Neural progenitor cell (in vitro differentiated cells): ENCODE data around the gene RSPO3. TPM values are rescaled to one million over a fixed set of nuclear protein-coding genes. Genes with fewer than 3 reads are reported as not detected.

Experiments used
- DNase-seq: peaks from one replicate; pipeline ENCODE4 v3.0.0-alpha.2; 2016; ENCODE audit warnings: low spot score
- H2AFZ ChIP-seq: fragments of 200-600 bp; sonication (generic); replicated peaks from 2 replicates; pipeline ENCODE4 v1.6.1; 2016; ENCODE audit warnings: antibody characterized with exemption
- H3F3A ChIP-seq: fragments of 200-600 bp; sonication (generic); 2 replicates; pipeline ENCODE4 v1.6.1; 2016; ENCODE audit warnings: antibody characterized with exemption, low read depth
- H3K27ac ChIP-seq: fragments of 200-600 bp; sonication (generic); 2 replicates; pipeline ENCODE4 v1.5.1; 2016; ENCODE audit warnings: mild to moderate bottlenecking
- H3K27me3 ChIP-seq: fragments of 200-600 bp; sonication (generic); 2 replicates; pipeline ENCODE4 v1.6.1; 2016; ENCODE audit warnings: mild to moderate bottlenecking, moderate library complexity
- H3K36me3 ChIP-seq: fragments of 200-600 bp; sonication (generic); 2 replicates; pipeline ENCODE4 v1.5.1; 2016
- H3K4me1 ChIP-seq: fragments of 200-600 bp; sonication (generic); 2 replicates; pipeline ENCODE4 v1.6.1; 2016; ENCODE audit warnings: mixed run types
- H3K4me2 ChIP-seq: fragments of 200-600 bp; sonication (generic); 2 replicates; pipeline ENCODE4 v1.6.1; 2016
- H3K4me3 ChIP-seq: fragments of 200-600 bp; sonication (generic); 2 replicates; pipeline ENCODE4 v1.5.1; 2016
- H3K79me2 ChIP-seq: fragments of 200-600 bp; sonication (generic); 2 replicates; pipeline ENCODE4 v1.6.1; 2016; ENCODE audit warnings: low read depth
- H3K9ac ChIP-seq: fragments of 200-600 bp; sonication (generic); 2 replicates; pipeline ENCODE4 v1.6.1; 2016
- H3K9me3 ChIP-seq: fragments of 200-600 bp; sonication (generic); 2 replicates; pipeline ENCODE4 v1.5.1; 2016; ENCODE audit warnings: low read depth
- H4K20me1 ChIP-seq: fragments of 200-600 bp; sonication (generic); 2 replicates; pipeline ENCODE4 v1.6.1; 2016; ENCODE audit warnings: low read depth
- H3K27ac Mint-ChIP-seq: 3 replicates; pipeline ENCODE4 v1.8.0; 2021; ENCODE audit warnings: mixed read lengths
- H3K27me3 Mint-ChIP-seq: 2 replicates; pipeline ENCODE4 v1.8.0; 2022; ENCODE audit warnings: low read depth, mild to moderate bottlenecking, inconsistent platforms, moderate library complexity, mixed read lengths; ENCODE audit not compliant: insufficient read depth
- H3K36me3 Mint-ChIP-seq: 3 replicates; pipeline ENCODE4 v1.8.0; 2021; ENCODE audit warnings: mixed read lengths
- H3K4me1 Mint-ChIP-seq: 3 replicates; pipeline ENCODE4 v1.8.0; 2021; ENCODE audit warnings: mixed read lengths
- H3K4me3 Mint-ChIP-seq: 3 replicates; pipeline ENCODE4 v1.8.0; 2021; ENCODE audit warnings: mild to moderate bottlenecking, moderate library complexity, mixed read lengths
- H3K9me3 Mint-ChIP-seq: 3 replicates; pipeline ENCODE4 v1.8.0; 2020; ENCODE audit warnings: mixed read lengths
- CTCF ChIP-seq: fragments of 200-600 bp; sonication (generic); IDR thresholded peaks from 2 replicates; pipeline ENCODE4 v1.5.1; 2017; ENCODE audit warnings: antibody characterized with exemption, mild to moderate bottlenecking
- EZH2 ChIP-seq: fragments of 200-600 bp; sonication (generic); IDR thresholded peaks from 2 replicates; pipeline ENCODE4 v1.6.1; 2017; ENCODE audit warnings: antibody characterized with exemption, mild to moderate bottlenecking, moderate library complexity
- EZH2phosphoT487 ChIP-seq: fragments of 200-600 bp; sonication (generic); IDR thresholded peaks from 2 replicates; pipeline ENCODE4 v1.6.1; 2017; ENCODE audit warnings: antibody characterized with exemption
- total RNA-seq: library from RNA; depleted of rRNA; stranded (reverse); fragments of >200 nt; gene quantifications from 2 replicates; pipeline ENCODE4 v1.2.3, GENCODE V29; 2015; ENCODE audit warnings: low replicate concordance

The RSPO3 gene
- total RNA-seq, 1 donor from 2014 or later, result 2.4 TPM

GRCh38 chr6:127164036-127164435, 45.6 kb downstream of the RSPO3 start:
- H3K27ac ChIP-seq, result no peak overlapping the region
- Mint-ChIP-seq H3K27ac (no peak overlapping the region), H3K27me3 (peaks cover 2% of the 10 kb centered on the region), H3K4me1 (peaks cover 8% of the 10 kb centered on the region), H3K4me3 (no peak overlapping the region), H3K36me3 (peaks cover 31% of the 10 kb centered on the region), H3K9me3 (peaks cover 2% of the 10 kb centered on the region)
- H3K4me1 ChIP-seq, result peaks cover 9% of the 10 kb centered on the region
- no peaks in the 10 kb centered on the region for H3F3A ChIP-seq
- no peak for TF ChIP-seq EZH2phosphoT487
- no peak for TF ChIP-seq EZH2
- TF ChIP-seq CTCF, result no peak
- no peaks in the 10 kb centered on the region for H4K20me1 ChIP-seq
- no peaks in the 10 kb centered on the region for H3K9me3 ChIP-seq
- H3K36me3 ChIP-seq, result no peaks in the 10 kb centered on the region
- no peaks in the 10 kb centered on the region for H3K79me2 ChIP-seq
- H3K9ac ChIP-seq, result no peak overlapping the region
- no peaks in the 10 kb centered on the region for H3K27me3 ChIP-seq
- peak overlapping the region; percentile 91 for H2AFZ ChIP-seq
- H3K4me2 ChIP-seq, result no peak overlapping the region
- H3K4me3 ChIP-seq, result no peak overlapping the region
- DNase-seq, result no peak

DNA sequence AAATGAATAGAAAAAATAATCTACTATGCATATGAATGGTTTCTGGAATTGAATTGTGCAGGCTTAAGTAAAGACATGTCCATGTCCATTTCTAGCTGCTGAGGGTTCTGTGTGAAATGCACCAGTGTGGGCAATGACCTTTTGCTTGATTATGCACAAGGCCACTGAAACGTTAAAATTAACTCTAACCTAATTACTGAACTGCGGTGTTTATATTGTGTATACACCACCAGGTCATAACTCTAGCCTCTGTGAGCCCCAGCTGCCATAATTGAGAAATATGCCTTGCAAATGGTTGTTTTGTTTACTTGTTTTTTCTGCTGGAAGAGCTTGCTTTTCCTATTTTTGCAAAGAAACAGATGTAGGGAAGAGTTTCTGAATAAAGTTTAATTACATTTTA, 46.1 kb downstream of the RSPO3 start:
- Mint-ChIP-seq H3K4me3 (no peak overlapping the region), H3K4me1 (peaks cover 8% of the 10 kb centered on the region), H3K9me3 (peaks cover 2% of the 10 kb centered on the region), H3K27ac (no peak overlapping the region), H3K27me3 (peaks cover 2% of the 10 kb centered on the region), H3K36me3 (peaks cover 35% of the 10 kb centered on the region)
- H3K4me3 ChIP-seq, result no peak overlapping the region
- H3F3A ChIP-seq, result no peaks in the 10 kb centered on the region
- TF ChIP-seq EZH2phosphoT487, result no peak
- H4K20me1 ChIP-seq, result no peaks in the 10 kb centered on the region
- H3K9ac ChIP-seq, result no peak overlapping the region
- no peak for DNase-seq
- H3K4me2 ChIP-seq, result no peak overlapping the region
- no peaks in the 10 kb centered on the region for H3K9me3 ChIP-seq
- no peak overlapping the region for H3K27ac ChIP-seq
- no peaks in the 10 kb centered on the region for H3K27me3 ChIP-seq
- H3K36me3 ChIP-seq, result no peaks in the 10 kb centered on the region
- peaks cover 9% of the 10 kb centered on the region for H3K4me1 ChIP-seq
- H3K79me2 ChIP-seq, result no peaks in the 10 kb centered on the region
- no peak overlapping the region for H2AFZ ChIP-seq

DNA sequence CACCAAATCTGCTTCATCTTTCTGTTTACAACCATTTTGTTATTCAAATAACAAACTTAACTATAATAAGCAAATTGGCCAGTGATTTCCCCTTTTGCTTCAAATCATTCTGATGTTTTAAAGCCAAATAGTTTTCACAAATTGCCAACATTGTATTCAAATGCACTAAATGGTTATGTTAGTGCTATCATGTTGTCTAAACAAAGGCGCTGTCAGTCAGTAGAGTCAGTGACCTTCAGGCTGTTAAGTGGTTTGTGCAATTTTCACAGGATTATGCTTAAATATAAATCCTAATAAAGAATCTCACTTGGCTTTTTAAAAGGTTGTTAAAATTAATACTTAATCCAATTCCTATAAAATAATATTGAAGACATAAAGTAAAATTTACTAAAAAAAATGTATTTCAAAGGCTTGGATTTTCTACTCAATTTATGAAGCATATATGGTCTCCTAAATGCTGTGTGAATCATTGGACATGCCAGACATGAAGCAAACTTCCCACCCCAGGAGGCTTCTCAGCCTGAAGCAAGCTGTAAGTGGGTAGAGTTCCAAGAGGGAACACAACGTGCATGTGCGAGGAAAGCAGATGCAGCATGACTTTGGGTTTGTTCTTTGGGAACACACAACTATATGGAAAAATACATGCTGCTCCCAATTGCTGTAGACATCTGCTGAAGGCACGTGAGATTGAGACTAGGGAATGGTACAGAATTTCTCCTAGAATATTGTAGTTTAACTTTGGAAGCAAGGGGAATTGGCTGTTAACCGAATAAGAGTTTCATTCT, 54.9 kb downstream of the RSPO3 start:
- Histone ChIP-seq H2AFZ (no peak overlapping the region), H3K4me3 (no peak overlapping the region), H3K27ac (no peak overlapping the region), H4K20me1 (no peaks in the 10 kb centered on the region), H3K79me2 (no peaks in the 10 kb centered on the region), H3K9ac (no peak overlapping the region), H3K4me2 (no peak overlapping the region), H3K4me1 (no peaks in the 10 kb centered on the region), H3K9me3 (no peaks in the 10 kb centered on the region), H3F3A (no peaks in the 10 kb centered on the region), H3K27me3 (no peaks in the 10 kb centered on the region), H3K36me3 (no peaks in the 10 kb centered on the region)
- H3K36me3 Mint-ChIP-seq, result peaks cover 6% of the 10 kb centered on the region
- TF ChIP-seq CTCF, result no peak
- TF ChIP-seq EZH2phosphoT487, result no peak
- H3K27me3 Mint-ChIP-seq, result no peaks in the 10 kb centered on the region
- no peak overlapping the region for H3K27ac Mint-ChIP-seq
- DNase-seq, result no peak
- H3K4me3 Mint-ChIP-seq, result no peak overlapping the region
- H3K9me3 Mint-ChIP-seq, result no peaks in the 10 kb centered on the region
- no peaks in the 10 kb centered on the region for H3K4me1 Mint-ChIP-seq

DNA sequence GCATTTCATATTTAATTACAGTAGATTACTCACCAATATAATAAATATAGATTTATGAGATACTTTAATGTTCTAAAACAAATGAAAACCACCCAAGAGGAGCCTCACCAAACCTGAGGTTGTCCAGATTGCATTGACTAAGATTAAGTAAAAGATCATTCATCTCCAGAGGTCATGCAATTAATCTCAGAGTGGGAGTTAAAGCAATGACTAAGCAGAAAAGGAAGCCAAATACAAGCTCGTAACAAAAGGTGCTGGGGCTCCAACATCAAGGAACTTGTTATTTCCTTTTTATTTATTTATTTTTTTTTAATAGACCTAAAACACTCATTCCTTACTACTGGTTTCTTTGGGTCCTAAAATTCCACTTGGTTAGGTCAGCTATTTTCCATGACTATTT, 57.7 kb downstream of the RSPO3 start:
- no peaks in the 10 kb centered on the region for H3K79me2 ChIP-seq
- no peak overlapping the region for H3K9ac ChIP-seq
- H3K9me3 Mint-ChIP-seq, result no peaks in the 10 kb centered on the region
- no peaks in the 10 kb centered on the region for H3F3A ChIP-seq
- H3K4me2 ChIP-seq, result no peak overlapping the region
- DNase-seq, result no peak
- H3K27ac ChIP-seq, result no peak overlapping the region
- no peaks in the 10 kb centered on the region for H3K27me3 ChIP-seq
- H3K27ac Mint-ChIP-seq, result no peak overlapping the region
- H3K4me1 Mint-ChIP-seq, result no peaks in the 10 kb centered on the region
- H3K4me3 ChIP-seq, result no peak overlapping the region
- H3K9me3 ChIP-seq, result no peaks in the 10 kb centered on the region
- no peaks in the 10 kb centered on the region for H4K20me1 ChIP-seq
- no peaks in the 10 kb centered on the region for H3K4me1 ChIP-seq
- peaks cover 2% of the 10 kb centered on the region for H3K36me3 Mint-ChIP-seq
- TF ChIP-seq CTCF, result no peak
- no peak for TF ChIP-seq EZH2
- no peak for TF ChIP-seq EZH2phosphoT487
- H2AFZ ChIP-seq, result no peak overlapping the region
- H3K4me3 Mint-ChIP-seq, result no peak overlapping the region
- no peaks in the 10 kb centered on the region for H3K36me3 ChIP-seq
- H3K27me3 Mint-ChIP-seq, result no peaks in the 10 kb centered on the region
